Uterus (tissue), 2 donors: ENCODE data around the gene MTFR1L.

Experiments used
- CTCF ChIP-seq, 4 experiments: fragments of 200-600 bp in 2 of 4; fragments of 450-650 bp in 2 of 4; sonication (generic) in 2 of 4; IDR thresholded peaks; one replicate each; pipeline ENCODE4 v1.5.1; 2016 to 2019; ENCODE audit warnings: antibody characterized with exemption in 4 of 4, mild to moderate bottlenecking in 2 of 4, moderate library complexity in 1 of 4
- POLR2A ChIP-seq, 2 donors: fragments of 450-650 bp; IDR thresholded peaks; one replicate each; pipeline ENCODE4 v1.6.1; 2016; ENCODE audit warnings: antibody characterized with exemption in 2 of 2, mild to moderate bottlenecking in 1 of 2, moderate library complexity in 1 of 2

- TF ChIP-seq CTCF (IDR thresholded peaks at IDR 0.05): no peak
- TF ChIP-seq POLR2A (IDR thresholded peaks at IDR 0.05): no peak
These were observed 15.1 kb downstream of the MTFR1L start for GRCh38 chr1:25834894-25835293.
